Bronchial epithelial cell (primary cell): ENCODE measurements around the gene PCYT1A. TPM values are rescaled to one million over a fixed set of nuclear protein-coding genes. Genes with fewer than 3 reads are reported as not detected.

Experiments used
- DNase-seq: peaks from one replicate; pipeline ENCODE4 v3.0.0-alpha.2; 2010; ENCODE audit warnings: low read depth
- FAIRE-seq: peaks from 2 replicates; lab custom pipeline; 2011; peaks lifted over from hg19 to GRCh38; lab: Jason Lieb, UNC
- H3K27me3 ChIP-seq: 2 replicates; pipeline ENCODE4 v1.5.1; 2011; ENCODE audit warnings: low read length; ENCODE audit not compliant: control insufficient read depth, insufficient read depth
- H3K36me3 ChIP-seq: 2 replicates; pipeline ENCODE4 v1.5.1; 2011; ENCODE audit warnings: low read length; ENCODE audit not compliant: control insufficient read depth, insufficient read depth
- H3K4me3 ChIP-seq: 2 replicates; pipeline ENCODE4 v1.5.1; 2011; ENCODE audit warnings: mild to moderate bottlenecking, low read depth, low read length, control low read depth
- total RNA-seq: library from RNA; depleted of rRNA; stranded (reverse); fragments of >200 nt; gene quantifications from 2 replicates; pipeline ENCODE4 v1.2.1, GENCODE V29; 2014
- TF ChIP-seq, protein P1 (sequence below): IDR thresholded peaks from 2 replicates; pipeline ENCODE4 v1.5.1; 2011; ENCODE audit warnings: mild to moderate bottlenecking, moderate library complexity, low read length, control low read depth, inconsistent platforms; ENCODE audit not compliant: insufficient read depth, severe bottlenecking

PCYT1A gene
- total RNA-seq, 1 donor from 2014 or later = 52.9 TPM

DNA sequence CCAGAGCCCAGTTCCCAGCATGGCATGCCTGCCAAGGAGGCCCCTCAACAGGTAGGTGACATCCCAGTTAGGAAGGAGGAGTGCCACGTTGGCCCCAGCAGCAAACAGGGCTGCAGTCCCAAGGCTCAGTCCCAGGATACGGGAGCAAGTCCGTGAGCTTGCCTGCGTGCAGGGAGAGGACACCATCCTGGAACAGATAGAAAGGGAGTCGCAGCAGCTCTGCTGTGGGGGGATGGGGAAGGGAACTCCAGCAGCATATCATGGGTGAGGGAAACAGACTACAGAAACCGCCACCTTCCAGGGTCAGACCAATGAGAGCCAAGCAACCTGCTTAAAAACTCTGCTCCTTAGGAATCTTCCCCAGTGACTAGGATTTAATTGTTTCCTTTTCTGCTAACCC lies 39.9 kb upstream of the PCYT1A start:
- DNase-seq (no peak), FAIRE-seq (no peak)

DNA sequence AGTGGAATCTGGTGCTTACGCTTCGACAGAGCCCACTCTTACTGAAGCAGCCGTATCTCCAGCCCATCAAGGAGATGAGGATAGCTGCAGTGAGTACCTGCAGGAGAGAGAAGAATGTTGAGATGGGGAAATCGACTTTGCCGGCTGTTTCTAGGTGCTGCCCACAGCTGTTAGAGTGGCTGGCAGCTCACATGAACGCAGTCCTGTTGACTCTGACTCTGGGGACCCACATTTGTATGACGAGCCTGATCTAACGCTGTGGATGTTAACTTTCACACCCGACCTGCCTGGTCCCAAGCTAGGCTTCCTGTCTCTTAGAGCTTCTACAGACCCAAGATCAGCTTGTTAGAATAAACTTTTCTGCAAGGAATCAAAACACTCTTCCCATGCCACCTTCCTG lies 39.4 kb upstream of the PCYT1A start:
- DNase-seq (no peak), FAIRE-seq (no peak)
- TF ChIP-seq, protein P1, sequence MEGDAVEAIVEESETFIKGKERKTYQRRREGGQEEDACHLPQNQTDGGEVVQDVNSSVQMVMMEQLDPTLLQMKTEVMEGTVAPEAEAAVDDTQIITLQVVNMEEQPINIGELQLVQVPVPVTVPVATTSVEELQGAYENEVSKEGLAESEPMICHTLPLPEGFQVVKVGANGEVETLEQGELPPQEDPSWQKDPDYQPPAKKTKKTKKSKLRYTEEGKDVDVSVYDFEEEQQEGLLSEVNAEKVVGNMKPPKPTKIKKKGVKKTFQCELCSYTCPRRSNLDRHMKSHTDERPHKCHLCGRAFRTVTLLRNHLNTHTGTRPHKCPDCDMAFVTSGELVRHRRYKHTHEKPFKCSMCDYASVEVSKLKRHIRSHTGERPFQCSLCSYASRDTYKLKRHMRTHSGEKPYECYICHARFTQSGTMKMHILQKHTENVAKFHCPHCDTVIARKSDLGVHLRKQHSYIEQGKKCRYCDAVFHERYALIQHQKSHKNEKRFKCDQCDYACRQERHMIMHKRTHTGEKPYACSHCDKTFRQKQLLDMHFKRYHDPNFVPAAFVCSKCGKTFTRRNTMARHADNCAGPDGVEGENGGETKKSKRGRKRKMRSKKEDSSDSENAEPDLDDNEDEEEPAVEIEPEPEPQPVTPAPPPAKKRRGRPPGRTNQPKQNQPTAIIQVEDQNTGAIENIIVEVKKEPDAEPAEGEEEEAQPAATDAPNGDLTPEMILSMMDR = no peak
- no peak overlapping the region for H3K4me3 ChIP-seq
- no peaks in the 10 kb centered on the region for H3K27me3 ChIP-seq
- H3K36me3 ChIP-seq = no peaks in the 10 kb centered on the region

More for the DNA sequence above, 39.9 kb upstream of the PCYT1A start:
- no peaks in the 10 kb centered on the region for H3K27me3 ChIP-seq
- H3K4me3 ChIP-seq = no peak overlapping the region
- TF ChIP-seq, protein P1 = no peak
- H3K36me3 ChIP-seq = no peaks in the 10 kb centered on the region

DNA sequence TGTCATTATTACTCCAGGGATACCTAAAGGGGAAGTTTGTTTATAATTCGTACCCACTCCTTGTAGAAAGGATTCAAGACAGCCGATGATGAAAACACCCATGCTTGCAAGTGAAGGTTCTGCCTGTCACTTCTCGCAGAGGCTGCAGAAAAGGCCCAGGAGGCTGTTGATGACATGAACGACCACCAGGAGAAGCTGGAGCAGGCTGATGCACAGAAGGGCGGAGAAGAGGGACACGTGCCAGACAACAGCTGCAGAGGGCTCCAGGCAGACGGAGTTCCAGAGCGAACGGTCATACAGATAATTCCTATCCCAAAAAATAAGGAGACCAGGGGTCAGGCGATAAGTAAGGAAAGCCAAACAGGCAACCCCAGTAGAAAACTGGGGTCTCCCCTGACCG lies 36.2 kb upstream of the PCYT1A start:
- H3K4me3 ChIP-seq = no peak overlapping the region
- no peaks in the 10 kb centered on the region for H3K27me3 ChIP-seq
- TF ChIP-seq, protein P1 = no peak
- FAIRE-seq (no peak), DNase-seq (no peak)
- no peaks in the 10 kb centered on the region for H3K36me3 ChIP-seq

DNA sequence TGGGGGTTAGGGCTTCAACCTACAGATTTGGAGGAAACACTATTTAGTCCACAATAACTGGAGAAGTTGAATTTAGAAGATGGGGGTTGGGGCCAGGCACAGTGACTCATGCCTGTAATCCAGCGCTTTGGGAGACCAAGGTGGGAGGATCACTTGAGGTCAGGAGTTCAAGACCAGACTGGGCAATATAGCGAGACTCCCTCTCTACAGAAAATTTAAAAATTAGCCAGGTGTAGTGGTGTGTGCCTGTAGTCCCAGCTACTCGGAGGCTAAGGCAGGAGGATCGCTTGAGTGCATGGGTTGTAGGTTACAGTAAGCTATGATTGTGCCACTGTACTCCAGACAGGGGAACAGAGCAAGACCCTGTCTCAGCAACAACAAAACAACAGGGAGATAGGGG lies 35.5 kb upstream of the PCYT1A start:
- Histone ChIP-seq H3K36me3 (no peaks in the 10 kb centered on the region), H3K4me3 (no peak overlapping the region), H3K27me3 (no peaks in the 10 kb centered on the region)
- TF ChIP-seq, protein P1 = no peak
- DNase-seq (no peak), FAIRE-seq (no peak)

DNA sequence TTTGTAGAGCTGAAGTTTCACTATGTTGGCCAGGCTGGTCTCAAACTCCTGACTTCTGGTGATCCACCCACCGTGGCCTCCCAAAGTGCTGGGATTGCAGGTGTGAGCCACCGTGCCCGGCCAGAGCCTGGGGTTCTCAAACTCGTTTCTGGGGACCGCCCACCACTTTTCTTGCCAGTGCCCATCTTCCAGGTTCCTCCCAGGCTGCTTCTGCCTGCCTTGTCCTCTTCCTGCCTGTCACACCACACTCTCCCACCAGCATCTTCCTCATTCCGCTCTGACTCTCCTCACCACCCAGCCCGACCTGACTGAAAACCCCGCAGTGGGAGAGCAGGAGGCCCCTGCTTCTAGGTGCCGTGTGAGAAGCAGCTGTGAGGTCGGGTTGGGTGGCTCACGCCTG lies 33.6 kb upstream of the PCYT1A start:
- H3K4me3 ChIP-seq = no peak overlapping the region
- no peaks in the 10 kb centered on the region for H3K36me3 ChIP-seq
- no peak for FAIRE-seq
- no peak for DNase-seq
- TF ChIP-seq, protein P1 = no peak
- no peaks in the 10 kb centered on the region for H3K27me3 ChIP-seq

DNA sequence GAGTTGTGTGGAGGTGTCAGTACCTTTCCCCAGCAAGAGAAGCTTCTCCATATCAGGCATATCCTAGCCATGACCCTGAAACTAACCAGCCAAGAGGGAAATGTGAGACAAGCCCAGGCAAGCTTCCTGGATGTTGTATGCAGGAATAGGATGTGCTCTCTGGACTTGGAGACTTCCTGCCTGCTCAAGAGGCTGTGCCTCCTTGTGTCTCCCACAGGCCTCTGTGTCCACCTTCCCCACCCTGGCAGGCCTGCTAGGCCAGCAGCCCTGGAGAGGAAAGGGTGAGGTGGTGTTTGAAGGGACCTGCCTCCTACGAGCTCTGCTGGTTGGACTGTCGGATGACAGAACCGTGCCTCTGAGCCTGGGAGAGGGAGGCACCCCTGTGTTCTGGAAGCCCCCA lies 32.6 kb upstream of the PCYT1A start:
- TF ChIP-seq, protein P1 = no peak
- FAIRE-seq (no peak), DNase-seq (peak; percentile 92)
- H3K36me3 ChIP-seq = no peaks in the 10 kb centered on the region
- no peak overlapping the region for H3K4me3 ChIP-seq
- H3K27me3 ChIP-seq = no peaks in the 10 kb centered on the region
